ENCODE measurements around the gene ELAPOR1.

ELAPOR1 gene

GRCh38 chr1:109163551-109163950, 49.6 kb downstream of the ELAPOR1 start:
- TF ChIP-seq CTCF (IDR thresholded peaks at IDR 0.05; ENCODE audit: low read length), result no peak
- TF ChIP-seq EZH2 (IDR thresholded peaks at IDR 0.05; ENCODE audit: borderline replicate concordance, low read length), result no peak
- Histone ChIP-seq H3K27ac (ENCODE audit: low read depth, low read length, poor library complexity, severe bottlenecking) (peak overlapping the region; percentile 62), H3F3A (ENCODE audit: insufficient read depth, low read length) (no peaks in the 10 kb centered on the region), H3K9me2 (ENCODE audit: low read depth, low read length) (no peaks in the 10 kb centered on the region), H3K9me3 (ENCODE audit: low read length) (no peaks in the 10 kb centered on the region), H3K4me2 (ENCODE audit: low read length) (no peak overlapping the region), H3K4me3 (ENCODE audit: low read depth, low read length, poor library complexity, severe bottlenecking) (no peak overlapping the region), H3K36me3 (ENCODE audit: insufficient read depth, low read length) (peaks cover 8% of the 10 kb centered on the region; the same call in 1 of the 2 replicates), H3K27me3 (ENCODE audit: insufficient read depth, low read length) (no peaks in the 10 kb centered on the region), H3K79me2 (ENCODE audit: insufficient read depth, low read length) (no peaks in the 10 kb centered on the region), H2AFZ (ENCODE audit: low read length) (no peak overlapping the region), H3K4me1 (ENCODE audit: insufficient read depth, low read length, severe bottlenecking) (peaks cover 38% of the 10 kb centered on the region), H3K9ac (ENCODE audit: low read length) (no peak overlapping the region), H4K20me1 (ENCODE audit: insufficient read depth, low read length) (no peaks in the 10 kb centered on the region)
